RWPE2 (cell line): ENCODE results near the gene HNRNPR.

ENCODE experiments used
- ATAC-seq: fragments of 200-7000 bp; cut with Tn5 transposase; 3 replicates; pipeline ENCODE4 v1.9.1; 2021; ENCODE audit warnings: low read depth
- DNase-seq: peaks from one replicate; pipeline ENCODE4 v3.0.0-alpha.2; 2020; ENCODE audit warnings: low spot score
- H3K27ac ChIP-seq: fragments of 450-650 bp; 2 replicates; pipeline ENCODE4 v1.5.1; 2017; ENCODE audit warnings: mild to moderate bottlenecking; ENCODE audit not compliant: poor library complexity, severe bottlenecking
- H3K27me3 ChIP-seq: fragments of 250-450 bp; sonication (Bioruptor Pico); 2 replicates; pipeline ENCODE4 v1.5.1; 2021; ENCODE audit warnings: mild to moderate bottlenecking, moderate library complexity; ENCODE audit not compliant: insufficient read depth, poor library complexity, severe bottlenecking
- H3K36me3 ChIP-seq: fragments of 250-450 bp; sonication (Bioruptor Pico); 2 replicates; pipeline ENCODE4 v1.5.1; 2020; ENCODE audit warnings: low read depth, mild to moderate bottlenecking, moderate library complexity
- H3K4me1 ChIP-seq: fragments of 250-450 bp; sonication (Bioruptor Pico); 2 replicates; pipeline ENCODE4 v1.5.1; 2021; ENCODE audit warnings: mild to moderate bottlenecking, moderate library complexity; ENCODE audit not compliant: insufficient read depth, poor library complexity, severe bottlenecking
- H3K4me3 ChIP-seq: fragments of 250-450 bp; sonication (Bioruptor Pico); 2 replicates; pipeline ENCODE4 v1.5.1; 2021; ENCODE audit warnings: mild to moderate bottlenecking, moderate library complexity; ENCODE audit not compliant: severe bottlenecking
- H3K9me3 ChIP-seq: fragments of 250-450 bp; sonication (Bioruptor Pico); 2 replicates; pipeline ENCODE4 v1.5.1; 2021; ENCODE audit warnings: mild to moderate bottlenecking, moderate library complexity; ENCODE audit not compliant: severe bottlenecking
- TF ChIP-seq, protein P1 (sequence below): fragments of 450-650 bp; IDR thresholded peaks from one replicate; pipeline ENCODE4 v1.5.1; 2017; ENCODE audit warnings: mild to moderate bottlenecking, moderate library complexity; ENCODE audit not compliant: poor library complexity, severe bottlenecking

Gene HNRNPR

DNA sequence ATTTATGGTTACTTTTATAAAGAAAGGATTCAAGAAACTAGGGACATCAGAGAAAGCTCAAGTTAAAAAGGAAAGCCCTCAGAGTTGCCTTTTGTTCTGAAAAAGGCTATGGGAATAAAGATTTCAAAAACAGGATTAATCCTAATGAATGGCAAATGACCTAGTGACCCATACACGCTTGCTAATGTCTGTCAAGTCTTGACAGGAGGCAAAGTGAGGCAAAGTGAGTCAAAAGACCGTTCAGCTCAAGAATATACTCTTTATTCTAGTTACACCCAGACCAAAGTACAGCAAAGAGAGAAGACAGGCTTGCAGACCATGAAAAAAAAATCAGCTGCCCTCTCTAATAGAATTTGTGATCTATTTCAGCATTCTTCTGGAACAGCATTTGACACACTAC is 22.1 kb upstream of the HNRNPR start:
- H3K27me3 ChIP-seq = no peaks in the 10 kb centered on the region
- H3K4me3 ChIP-seq = peak overlapping the region; percentile 89
- peaks cover 52% of the 10 kb centered on the region for H3K36me3 ChIP-seq
- TF ChIP-seq, protein P1, sequence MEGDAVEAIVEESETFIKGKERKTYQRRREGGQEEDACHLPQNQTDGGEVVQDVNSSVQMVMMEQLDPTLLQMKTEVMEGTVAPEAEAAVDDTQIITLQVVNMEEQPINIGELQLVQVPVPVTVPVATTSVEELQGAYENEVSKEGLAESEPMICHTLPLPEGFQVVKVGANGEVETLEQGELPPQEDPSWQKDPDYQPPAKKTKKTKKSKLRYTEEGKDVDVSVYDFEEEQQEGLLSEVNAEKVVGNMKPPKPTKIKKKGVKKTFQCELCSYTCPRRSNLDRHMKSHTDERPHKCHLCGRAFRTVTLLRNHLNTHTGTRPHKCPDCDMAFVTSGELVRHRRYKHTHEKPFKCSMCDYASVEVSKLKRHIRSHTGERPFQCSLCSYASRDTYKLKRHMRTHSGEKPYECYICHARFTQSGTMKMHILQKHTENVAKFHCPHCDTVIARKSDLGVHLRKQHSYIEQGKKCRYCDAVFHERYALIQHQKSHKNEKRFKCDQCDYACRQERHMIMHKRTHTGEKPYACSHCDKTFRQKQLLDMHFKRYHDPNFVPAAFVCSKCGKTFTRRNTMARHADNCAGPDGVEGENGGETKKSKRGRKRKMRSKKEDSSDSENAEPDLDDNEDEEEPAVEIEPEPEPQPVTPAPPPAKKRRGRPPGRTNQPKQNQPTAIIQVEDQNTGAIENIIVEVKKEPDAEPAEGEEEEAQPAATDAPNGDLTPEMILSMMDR = no peak
- peak overlapping the region; percentile 81 for H3K27ac ChIP-seq
- peaks cover 31% of the 10 kb centered on the region for H3K9me3 ChIP-seq
- H3K4me1 ChIP-seq = peaks cover 20% of the 10 kb centered on the region
- no peak for DNase-seq
- no peak for ATAC-seq

DNA sequence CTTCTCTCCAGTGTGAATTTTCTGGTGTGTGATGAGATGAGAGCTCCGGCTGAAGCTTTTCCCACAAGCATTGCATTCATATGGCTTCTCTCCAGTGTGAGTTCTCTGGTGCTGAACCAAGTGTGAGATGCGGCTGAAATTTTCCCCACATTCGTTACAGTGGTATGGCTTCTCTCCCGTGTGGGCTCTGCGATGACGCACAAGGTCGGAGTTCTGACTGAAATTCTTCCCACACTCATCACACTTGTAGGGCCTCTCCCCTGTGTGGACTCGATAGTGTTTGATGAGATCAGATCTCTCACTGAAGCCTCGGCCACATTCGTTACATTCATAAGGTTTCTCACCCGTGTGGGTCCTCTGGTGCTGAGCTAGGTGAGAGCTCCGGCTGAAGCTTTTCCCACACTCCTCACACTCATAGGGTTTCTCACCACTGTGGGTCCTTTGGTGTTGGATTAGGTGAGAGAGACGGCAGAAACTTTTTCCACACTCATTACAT is 18.2 kb upstream of the HNRNPR start:
- ATAC-seq (no peak), DNase-seq (no peak)
- no peak overlapping the region for H3K4me3 ChIP-seq
- H3K36me3 ChIP-seq = peaks cover 76% of the 10 kb centered on the region
- no peaks in the 10 kb centered on the region for H3K27me3 ChIP-seq
- TF ChIP-seq, protein P1 = no peak
- H3K27ac ChIP-seq = no peak overlapping the region
- peaks cover 7% of the 10 kb centered on the region for H3K4me1 ChIP-seq
- peaks cover 38% of the 10 kb centered on the region for H3K9me3 ChIP-seq

DNA sequence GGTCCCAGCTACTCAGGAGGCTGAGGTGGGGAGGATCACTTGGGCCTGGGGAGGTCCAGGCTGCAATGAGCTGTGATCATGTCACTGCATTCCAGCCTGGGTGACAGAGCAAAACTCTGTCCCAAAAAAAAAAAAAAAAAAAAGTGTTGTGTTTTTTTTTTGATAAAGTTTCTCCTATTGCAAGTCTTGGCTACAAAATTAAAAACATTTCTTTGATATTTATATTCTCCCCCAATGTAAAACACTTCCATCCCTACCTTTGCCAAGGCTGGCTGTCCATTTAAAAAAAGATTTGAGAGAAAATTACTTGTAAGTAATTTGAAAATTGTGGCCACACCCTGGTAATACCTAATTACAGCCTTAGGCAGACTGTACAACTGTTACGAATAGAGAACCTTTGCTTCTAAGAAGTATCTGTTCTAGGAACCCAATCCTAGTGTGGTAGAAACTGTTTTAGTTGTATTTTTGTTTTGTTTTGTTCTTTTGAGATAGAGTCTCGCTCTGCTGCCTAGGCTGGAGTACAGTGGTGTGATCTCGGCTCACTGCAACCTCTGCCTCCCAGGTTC is 14.3 kb upstream of the HNRNPR start:
- ATAC-seq (no peak), DNase-seq (no peak)
- Histone ChIP-seq H3K4me1 (no peaks in the 10 kb centered on the region), H3K4me3 (no peak overlapping the region), H3K27ac (no peak overlapping the region), H3K27me3 (no peaks in the 10 kb centered on the region), H3K9me3 (peaks cover 29% of the 10 kb centered on the region), H3K36me3 (peaks cover 46% of the 10 kb centered on the region)
- TF ChIP-seq, protein P1 = no peak

DNA sequence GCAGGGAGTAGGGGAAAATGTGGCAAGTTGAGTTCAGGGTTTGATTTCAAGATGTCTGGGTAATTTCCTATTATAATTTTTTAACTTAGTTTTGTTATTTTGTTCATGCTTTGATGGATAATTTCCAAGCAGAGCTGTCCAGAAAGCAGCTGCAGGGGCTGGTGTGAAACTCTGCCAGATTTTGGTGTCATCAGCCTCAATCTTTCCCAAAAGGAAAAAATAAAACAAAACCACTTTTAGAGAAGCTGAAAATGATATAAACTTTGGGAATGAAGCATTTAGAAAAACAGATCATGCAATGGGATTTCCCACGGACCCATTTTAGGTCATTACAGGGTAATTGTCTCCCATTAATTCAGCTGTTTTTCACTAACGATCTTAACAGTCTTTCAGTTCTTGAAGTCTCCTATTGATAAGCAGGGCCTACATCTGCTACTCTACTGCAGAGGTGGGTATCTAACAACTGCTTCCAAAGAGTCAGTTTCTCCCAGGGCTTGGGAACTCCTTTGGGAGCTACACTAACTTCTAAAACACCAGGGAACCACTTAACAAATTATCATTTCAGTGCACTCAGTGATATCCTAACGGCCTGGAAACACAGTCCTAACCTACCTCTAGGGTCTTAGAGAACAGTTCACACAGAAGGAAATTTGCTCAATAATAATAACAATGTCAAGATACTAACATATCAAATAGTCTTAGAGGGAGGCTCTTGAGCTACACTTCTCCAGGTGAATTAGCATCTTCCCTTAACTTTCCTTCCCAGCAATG is 13.2 kb upstream of the HNRNPR start:
- TF ChIP-seq, protein P1 = no peak
- Histone ChIP-seq H3K27ac (no peak overlapping the region), H3K36me3 (peaks cover 36% of the 10 kb centered on the region), H3K4me3 (no peak overlapping the region), H3K27me3 (no peaks in the 10 kb centered on the region), H3K9me3 (peaks cover 18% of the 10 kb centered on the region), H3K4me1 (no peaks in the 10 kb centered on the region)
- ATAC-seq (no peak), DNase-seq (no peak)
